GM04504 (cell line): ENCODE results near the gene IFIH1.

ENCODE experiments used
- DNase-seq: peaks from one replicate; pipeline ENCODE4 v3.0.0-alpha.2; 2012; ENCODE audit warnings: low read depth

Gene IFIH1

GRCh38 chr2:162257425-162257824 lies 61.1 kb downstream of the IFIH1 start:
- peak; percentile 18 for DNase-seq

DNA sequence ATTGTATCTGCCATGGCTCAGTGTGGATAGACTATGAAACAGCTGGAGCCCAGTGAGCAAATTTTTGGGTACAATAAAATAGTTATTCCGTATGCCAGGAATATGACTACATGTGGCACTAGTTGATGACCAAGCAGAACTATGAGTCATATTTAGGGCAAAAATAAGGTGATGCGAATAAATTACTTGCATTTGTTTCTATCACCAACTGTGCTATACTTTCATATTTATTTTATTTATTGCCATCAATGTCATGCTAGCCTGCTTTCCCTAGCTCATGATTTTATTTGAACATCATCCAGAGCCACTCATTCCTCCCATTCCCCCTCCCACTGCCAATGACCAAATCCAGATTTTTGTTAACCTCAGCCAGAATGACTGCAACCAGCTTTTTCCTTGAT lies 61.9 kb downstream of the IFIH1 start:
- DNase-seq = peak; percentile 38

DNA sequence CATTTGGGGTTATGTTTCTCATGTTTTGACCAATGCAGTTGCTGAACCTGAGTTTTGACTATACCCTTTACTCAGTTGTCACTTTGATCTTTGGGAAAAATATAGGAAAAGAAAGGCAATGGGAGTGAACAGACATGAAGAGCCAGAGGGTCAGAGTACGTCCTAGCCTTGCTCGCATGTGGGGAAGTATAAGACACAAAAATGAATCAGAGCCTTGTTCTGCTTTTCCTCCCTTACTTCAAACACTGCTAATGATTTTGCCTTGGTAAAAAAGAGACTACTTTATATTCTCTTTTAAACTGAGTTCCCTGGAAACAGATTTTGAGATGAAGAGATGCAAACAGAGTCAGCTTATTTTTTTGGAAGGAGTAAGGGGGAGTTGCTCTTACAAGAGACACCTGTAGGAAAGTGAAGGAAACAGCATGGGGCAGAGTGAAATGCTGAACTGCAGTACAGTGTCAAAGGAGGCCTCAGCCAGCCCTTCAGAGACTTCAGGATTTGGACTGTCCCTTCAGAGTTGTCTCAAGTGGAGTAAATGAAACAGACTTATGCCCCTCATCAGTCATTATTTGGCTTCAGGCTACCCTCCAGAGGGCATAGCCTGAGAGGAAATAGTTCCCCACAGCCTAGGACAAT lies 64.1 kb downstream of the IFIH1 start:
- DNase-seq = no peak

DNA sequence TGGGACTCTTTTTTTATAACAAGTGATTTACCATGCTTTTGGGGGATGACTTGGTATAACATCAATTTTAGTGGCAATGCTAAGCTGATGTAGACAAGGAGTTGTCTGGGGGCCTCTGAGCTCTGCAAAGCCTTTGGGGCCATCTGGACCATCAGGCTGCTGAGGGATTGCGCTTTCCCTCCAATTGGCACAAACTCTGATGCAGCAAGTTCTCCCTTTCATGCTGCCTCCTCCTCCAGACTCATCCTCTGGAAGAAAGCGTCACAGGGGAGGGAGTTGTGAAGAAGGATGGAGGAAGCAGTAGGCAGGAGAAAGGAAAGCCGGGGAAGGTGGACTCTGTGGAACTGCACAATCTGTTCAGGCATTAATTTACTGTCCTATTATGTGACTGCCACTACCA lies 65.0 kb downstream of the IFIH1 start:
- DNase-seq = no peak

- DNase-seq = no peak
These were observed 66.3 kb downstream of the IFIH1 start for GRCh38 chr2:162252153-162252552.

DNA sequence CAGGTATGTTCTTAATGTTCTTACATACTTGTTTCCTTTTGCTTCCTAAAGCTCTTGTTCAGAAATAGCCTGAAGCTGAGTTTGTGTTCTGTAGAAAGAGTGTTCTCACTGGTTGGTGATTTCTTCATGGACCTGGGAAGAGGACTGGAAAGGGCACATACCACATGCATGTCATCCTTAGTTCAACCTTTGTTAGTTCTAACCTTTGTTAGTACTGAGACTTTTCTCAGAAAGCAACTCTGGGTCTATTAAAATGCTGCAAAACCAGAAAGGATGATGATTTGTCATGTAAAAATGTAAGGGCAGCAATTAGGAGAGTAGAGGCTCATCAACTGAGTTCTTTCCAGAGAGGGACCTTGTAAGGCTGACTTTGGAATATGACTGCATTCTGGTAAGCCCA lies 72.7 kb downstream of the IFIH1 start:
- DNase-seq = peak; percentile 41

GRCh38 chr2:162245061-162245460 lies 73.4 kb downstream of the IFIH1 start:
- no peak for DNase-seq

GRCh38 chr2:162244541-162245031 lies 73.9 kb downstream of the IFIH1 start:
- DNase-seq = peak; percentile 79

GRCh38 chr2:162243715-162244114 lies 74.8 kb downstream of the IFIH1 start:
- DNase-seq = no peak

DNA sequence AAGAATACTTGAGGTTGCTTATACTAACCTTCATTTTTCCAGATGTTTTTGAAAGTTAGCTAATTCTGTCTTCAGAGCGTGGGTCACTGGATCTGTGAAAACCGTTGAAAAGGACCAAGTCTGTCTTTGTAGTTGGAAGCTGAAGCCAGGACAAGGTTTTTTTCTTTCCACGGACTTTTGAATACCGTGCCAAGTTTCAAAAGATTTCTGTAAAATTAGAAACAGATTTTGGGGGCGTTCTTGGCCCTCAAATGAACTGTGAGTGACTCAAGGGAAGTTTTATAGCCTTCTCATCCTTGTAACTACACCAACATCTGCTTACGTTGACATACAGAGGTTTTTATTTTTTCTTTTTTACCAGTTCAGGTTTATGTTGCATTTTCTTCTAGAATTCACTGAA lies 75.2 kb downstream of the IFIH1 start, which contains the start of gene FAP:
Gene FAP, minus strand, starts transcription at position 152 of the 400 bp plus-strand sequence. Its CDS starts 118 bp downstream, at position 34.
- DNase-seq = peak; percentile 85

- peak; percentile 39 for DNase-seq
These were observed 75.8 kb downstream of the IFIH1 start for GRCh38 chr2:162242586-162243280.

- DNase-seq = no peak
These were observed 76.9 kb downstream of the IFIH1 start for GRCh38 chr2:162241571-162241970.

DNA sequence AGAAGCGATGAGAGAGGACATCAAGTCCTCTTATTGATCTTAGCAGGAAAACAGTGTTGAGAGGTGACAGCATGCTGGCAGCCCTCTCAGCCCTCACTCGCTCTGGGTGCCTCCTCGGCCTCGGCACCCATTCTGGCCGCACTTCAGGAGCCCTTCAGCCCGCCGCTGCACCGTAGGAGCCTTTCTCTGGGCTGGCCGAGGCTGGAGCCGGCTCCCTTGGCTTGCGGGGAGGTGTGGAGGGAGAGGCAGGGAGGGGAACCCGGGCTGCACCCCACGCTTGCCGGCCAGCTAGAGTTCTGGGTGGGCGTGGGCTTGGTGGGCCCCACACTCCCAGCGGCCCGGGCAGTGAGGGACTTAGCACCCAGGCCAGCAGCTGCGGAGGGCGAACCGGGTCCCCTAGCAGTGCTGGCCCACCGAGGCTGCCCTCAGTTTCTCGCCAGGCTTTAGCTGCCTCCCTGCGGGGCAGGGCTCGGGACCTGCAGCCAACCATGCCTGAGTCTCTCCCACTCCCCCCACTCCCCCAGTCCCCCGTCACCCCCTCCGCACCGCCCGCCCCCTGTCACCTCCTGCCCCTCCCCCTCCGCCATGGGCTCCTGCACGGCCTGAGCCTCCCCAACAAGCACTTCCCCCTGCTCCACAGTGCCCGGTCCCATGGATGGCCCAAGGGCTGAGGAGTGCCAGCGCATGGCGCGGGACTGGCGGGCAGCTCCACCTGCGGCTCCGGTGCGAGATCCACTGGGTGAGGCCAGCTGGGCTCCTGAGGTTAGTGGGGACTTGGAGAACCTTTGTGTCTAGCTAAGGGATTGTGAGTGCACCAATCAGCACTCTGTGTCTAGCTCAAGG lies 83.6 kb downstream of the IFIH1 start:
- no peak for DNase-seq

- peak; percentile 66 for DNase-seq
These were observed 85.3 kb downstream of the IFIH1 start for GRCh38 chr2:162233197-162233596.

- DNase-seq = no peak
These were observed 85.8 kb downstream of the IFIH1 start for GRCh38 chr2:162232671-162233070.

DNA sequence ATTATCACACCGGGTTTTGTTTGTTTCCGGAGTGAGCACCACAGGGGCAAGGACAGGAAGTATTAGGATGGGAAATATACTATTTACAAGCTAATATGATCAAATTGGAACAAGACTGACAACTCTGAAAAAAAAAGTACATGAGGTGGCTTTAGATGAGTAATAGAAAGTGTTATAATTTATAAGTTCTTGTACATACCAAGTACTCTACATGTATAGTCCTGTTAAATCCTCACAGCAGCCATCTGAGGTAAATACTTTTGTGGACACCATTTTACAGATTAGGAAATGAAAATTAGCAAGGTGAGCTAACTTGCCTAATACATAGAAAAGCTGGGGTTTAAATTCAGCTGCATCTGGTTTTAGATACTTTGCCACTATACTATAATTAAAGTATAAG lies 86.5 kb downstream of the IFIH1 start:
- no peak for DNase-seq

DNA sequence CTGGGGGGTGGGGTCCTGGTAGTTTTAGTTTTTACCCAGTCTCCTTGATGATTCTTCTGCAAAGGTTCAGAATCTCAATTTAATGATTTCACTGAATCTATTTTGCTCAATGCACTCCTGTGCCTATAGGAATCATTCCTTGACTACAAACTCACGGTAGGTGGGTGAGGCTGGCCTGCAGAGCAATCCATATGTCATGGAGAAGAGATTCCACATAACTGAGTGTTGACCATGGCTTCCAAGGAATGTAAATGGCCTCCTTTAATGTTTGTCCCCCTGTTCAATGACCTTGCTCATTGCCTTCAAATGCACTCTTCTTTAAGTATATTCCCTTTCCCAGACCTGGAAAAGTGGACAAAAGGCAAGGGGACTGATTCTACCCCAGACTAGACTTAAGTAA lies 87.7 kb downstream of the IFIH1 start:
- DNase-seq = no peak

- no peak for DNase-seq
These were observed 91.6 kb downstream of the IFIH1 start for GRCh38 chr2:162226836-162227235.

DNA sequence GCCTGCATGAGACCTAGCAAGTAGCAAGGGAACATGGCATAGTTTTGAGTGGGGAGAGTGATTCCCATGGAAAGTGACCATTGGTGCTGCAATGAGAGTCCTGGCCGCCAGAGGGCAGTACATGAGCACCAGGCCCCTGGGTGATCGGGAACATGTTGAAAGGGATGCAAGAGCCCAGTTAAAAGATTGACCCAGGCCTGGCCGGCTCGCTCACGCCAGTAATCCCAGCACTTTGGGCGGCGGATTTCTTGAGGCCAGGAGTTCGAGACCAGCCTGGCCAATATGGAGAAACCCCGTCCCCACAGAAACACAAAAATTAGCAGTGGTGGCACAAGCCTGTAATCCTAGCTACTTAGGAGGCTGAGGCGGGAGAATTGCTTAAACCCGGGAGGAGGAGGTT lies 97.4 kb downstream of the IFIH1 start:
- peak; percentile 32 for DNase-seq

GRCh38 chr2:162220368-162220767 lies 98.1 kb downstream of the IFIH1 start:
- no peak for DNase-seq

- no peak for DNase-seq
These were observed 99.1 kb downstream of the IFIH1 start for GRCh38 chr2:162219426-162219825.

GRCh38 chr2:162217598-162217997 lies 100.9 kb downstream of the IFIH1 start:
- DNase-seq = no peak
